HG03159 (cell line): ENCODE data around the gene EXOC4.
"Not testable (repeated sequence)": the region's sequence is repeated elsewhere in the genome, so short reads cannot be mapped to it uniquely, and the experiment has no call there.

Experiments used
- ATAC-seq: cut with Tn5 transposase; IDR thresholded peaks from one replicate; pipeline ENCODE4 v1.9.1; 2021; ENCODE audit warnings: mild to moderate bottlenecking, moderate library complexity; ENCODE audit not compliant: unreplicated experiment

Gene EXOC4

GRCh38 chr7:133606991-133607390 is 354.1 kb downstream of the EXOC4 start:
- ATAC-seq, result no peak

DNA sequence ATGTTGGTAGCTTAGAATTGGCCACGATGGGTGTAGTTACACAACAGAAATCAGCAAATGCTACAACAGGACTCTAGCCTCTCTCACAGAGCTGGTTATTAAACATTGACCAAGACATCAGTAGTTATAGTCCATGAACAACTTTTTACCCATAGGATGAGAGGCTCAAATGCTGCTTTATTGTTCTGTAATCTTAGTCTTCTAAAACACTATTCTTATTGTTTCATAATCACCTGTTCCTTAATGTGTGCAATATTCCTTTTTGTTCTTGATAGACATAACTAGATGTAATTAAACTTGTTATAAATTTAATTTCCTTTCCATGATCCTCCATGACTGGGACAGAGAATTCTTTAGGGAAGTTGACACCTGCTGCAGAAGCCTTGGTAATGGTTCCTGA is 356.9 kb downstream of the EXOC4 start:
- ATAC-seq, result no peak

DNA sequence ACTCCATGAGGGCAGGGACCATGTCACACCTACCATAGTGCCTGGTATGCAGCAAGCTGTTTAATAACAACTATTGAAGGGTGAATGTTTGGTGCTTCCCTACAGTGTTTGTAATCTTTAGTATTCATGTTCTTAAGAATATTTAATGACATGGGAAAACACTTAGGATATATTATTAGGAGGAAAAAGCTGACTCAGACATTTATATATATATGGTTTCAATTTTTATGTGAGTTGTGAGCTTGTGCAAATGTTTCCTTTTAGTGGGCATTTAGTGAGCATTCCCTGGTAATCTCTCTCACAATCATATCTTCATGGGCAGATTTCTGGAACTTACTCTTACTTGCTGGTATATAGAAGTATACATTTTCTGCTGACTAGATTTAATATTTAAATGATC is 359.1 kb downstream of the EXOC4 start:
- no peak for ATAC-seq

DNA sequence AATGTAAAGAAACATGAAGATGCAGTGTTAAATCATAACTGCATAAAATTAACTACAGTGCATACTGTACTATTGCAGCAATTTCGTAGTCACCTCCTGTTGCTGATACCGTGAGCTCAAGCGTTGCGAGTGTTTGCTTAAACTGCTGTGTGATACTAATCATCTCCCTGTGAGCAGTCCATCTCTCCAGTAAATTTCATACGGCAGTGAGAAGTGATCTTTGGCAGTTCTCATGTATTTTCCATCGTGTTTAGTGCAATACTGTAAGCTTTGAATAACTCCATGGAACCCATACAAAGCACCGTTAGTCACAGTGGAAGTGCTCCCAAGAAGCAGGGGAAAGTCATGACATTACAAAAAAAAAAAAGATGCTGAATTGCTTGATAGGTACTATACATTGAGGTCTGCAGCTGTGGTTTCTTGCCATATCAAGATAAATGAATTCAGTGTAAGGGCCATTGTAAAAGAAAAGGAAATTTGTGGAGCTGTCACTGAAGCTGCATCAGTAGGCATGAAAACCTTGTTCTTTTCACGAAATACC is 360.4 kb downstream of the EXOC4 start:
- no peak for ATAC-seq

GRCh38 chr7:133614251-133614650 is 361.4 kb downstream of the EXOC4 start:
- ATAC-seq, result no peak

DNA sequence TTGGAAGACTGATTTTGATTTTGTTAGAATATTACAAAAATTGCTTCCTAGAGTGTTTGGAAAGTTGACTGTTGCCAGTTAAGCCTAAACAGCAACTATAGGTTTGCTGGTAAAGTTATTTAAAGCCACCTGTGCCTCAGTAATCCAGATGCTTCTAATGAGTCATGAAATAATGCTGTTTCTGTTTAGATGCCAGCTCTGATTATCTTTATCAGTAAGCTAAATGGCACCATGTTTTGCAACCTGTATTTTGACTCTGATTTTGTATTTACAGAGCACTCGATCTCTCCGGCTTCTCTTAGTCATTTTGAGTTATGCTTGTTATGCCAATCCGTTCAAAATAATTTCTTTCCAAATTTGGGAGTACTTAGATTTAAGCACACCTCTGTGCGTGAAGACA is 366.1 kb downstream of the EXOC4 start:
- no peak for ATAC-seq

- ATAC-seq, result no peak
Measured at GRCh38 chr7:133619491-133619890, 366.6 kb downstream of the EXOC4 start.

DNA sequence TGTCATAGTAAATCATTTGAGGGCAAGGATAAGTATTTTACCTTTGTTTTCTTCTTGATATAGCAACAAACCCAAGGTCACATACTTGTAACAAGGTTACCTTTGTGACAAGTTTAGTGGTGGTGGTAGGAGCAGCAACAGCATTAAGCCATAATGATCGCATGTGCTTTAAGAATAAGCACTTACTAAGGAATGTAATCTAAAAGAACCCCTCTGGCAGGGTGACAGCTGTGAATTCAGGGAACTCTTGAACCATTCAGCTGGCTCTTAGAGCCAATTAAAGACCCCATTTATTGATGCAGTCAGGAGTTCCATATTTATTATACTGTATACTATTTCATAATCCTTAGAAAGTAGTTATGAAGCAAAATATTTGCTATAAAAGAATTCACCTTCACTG is 370.8 kb downstream of the EXOC4 start:
- ATAC-seq, result no peak

- no peak for ATAC-seq
Measured at GRCh38 chr7:133625046-133625445, 372.2 kb downstream of the EXOC4 start.

GRCh38 chr7:133629701-133630100 is 376.8 kb downstream of the EXOC4 start:
- no peak for ATAC-seq

- ATAC-seq, result no peak
Measured at GRCh38 chr7:133633055-133633454, 380.2 kb downstream of the EXOC4 start.

DNA sequence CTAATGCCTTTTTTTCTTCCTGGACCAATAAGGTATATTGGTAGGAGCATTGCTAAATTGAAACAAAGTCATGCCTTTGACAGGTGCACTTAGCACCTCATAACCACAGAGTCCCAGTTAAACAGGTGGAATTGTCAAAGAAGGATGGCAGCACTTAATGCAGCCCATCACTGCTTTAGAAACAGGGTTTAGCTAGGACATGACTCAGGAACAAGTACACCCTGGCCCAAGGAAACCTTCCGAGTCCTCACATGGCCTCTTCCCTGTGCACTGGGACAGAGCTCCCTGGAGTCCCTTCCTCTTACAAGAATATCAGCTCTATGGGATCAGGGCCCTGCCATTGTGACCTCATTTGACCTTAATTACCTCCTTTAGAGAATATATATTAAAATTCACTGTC is 382.7 kb downstream of the EXOC4 start:
- ATAC-seq, result no peak

DNA sequence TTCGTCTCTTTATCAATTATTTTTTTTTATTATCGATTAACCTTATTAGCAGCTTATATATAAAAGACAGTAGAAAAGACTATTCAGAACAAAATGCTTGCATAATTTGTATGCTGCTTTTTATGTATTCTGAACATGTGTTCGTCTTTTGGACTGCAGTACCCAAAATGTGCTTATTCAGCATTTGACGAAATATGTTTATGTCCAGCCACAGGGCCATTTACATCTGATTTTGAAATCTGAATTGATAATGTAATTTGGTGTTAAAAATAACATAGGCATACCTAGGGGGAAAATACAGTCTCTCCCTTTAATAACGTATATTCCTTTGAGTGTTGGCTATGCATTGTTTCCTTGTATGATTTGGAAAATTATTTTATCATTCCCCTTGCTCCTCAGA is 386.0 kb downstream of the EXOC4 start:
- no peak for ATAC-seq

DNA sequence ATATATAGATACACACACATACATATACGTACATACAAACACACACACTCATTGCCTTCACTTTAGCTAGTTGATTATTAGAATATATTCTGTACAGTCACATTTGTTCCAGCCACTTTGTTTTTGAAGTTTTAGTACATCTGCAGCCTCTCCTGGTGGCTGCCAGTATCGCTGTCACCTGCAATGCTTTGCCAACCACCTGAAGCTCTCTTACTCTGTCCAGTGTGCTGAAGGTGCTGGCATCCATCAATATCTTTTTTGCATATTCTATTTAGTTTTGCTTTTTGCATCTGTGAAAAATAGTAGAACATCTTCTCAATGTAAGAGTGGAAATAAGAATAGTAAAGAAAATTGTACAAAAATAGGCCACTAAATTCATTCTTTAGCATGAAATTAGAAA is 388.6 kb downstream of the EXOC4 start:
- no peak for ATAC-seq

DNA sequence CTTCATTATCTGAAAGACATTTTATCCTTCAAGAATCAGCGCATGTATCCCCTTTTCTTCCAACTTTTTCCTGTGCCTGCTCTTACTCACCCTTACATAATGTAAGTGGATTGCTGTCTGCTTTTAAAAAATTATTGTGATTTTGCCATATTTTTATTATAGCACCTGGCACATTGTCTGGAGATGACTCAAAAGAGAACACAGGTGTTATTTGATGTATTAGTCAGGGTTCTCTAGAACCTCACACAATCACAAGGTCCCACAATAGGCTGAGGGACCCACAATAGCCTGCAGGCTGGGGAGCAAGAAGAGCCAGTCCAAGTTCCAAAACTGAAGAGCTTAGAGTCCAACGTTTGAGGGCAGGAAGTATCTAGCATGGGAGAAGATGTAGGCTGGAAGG is 390.0 kb downstream of the EXOC4 start:
- ATAC-seq, result no peak

GRCh38 chr7:133643652-133644051 is 390.8 kb downstream of the EXOC4 start:
- ATAC-seq, result not testable (repeated sequence)

GRCh38 chr7:133645884-133646391 is 393.1 kb downstream of the EXOC4 start:
- no peak for ATAC-seq

DNA sequence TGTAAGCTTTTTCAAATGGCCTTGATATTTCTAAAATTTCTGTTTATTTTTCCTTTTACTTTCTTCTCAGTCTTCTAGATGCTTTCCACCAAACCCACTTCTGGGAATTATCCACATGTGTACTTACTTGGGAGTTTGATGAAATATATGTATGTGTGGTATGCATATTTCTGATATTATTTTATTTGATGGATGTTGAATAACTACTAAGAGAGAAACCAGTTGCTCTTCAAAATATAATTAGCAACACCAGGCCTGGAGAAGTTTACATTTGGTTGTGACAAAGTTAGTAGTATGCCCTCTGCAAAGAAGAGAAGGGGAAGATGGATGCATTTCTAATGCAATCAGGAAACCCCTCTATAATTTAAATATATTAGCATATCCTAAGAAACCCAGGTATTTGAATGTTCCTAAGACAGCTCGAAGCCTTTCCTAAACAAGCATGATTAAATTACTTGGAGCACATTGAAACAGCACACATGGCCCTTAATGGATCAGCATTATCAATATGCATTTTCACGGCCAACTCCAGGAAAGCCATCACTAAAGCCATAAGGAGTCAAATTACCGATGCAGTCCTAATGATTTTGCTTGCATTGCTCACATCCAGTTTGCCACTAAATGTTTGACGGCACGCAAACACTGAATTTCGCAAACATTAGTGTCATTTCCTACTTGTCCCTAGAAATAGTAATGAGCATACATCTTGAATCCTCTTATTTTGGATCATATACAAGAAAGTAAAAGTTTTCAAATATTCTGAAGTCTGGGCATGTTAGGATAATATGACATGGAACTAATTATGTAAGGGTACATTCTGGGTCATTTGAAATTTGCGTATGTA is 393.8 kb downstream of the EXOC4 start:
- ATAC-seq, result no peak

GRCh38 chr7:133649593-133649992 is 396.7 kb downstream of the EXOC4 start:
- ATAC-seq, result no peak

DNA sequence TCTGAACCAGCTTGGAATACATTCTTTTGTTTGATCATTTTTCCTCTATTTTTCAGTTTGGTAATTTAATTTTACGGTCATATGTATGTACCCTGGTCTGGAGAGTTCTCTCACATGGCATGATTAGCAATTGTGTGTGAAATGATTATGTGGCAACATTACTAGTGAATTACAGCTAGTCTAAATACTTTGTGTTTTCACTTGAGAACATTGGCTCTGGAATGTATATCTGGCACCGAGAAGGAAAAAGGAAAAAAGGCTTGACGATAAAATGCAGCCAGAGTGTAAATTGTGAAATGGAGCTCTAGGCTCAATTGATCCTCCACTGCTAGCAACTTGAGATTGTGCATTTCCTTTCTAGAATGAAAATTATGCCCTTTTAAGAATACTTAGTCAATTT is 397.2 kb downstream of the EXOC4 start:
- no peak for ATAC-seq

DNA sequence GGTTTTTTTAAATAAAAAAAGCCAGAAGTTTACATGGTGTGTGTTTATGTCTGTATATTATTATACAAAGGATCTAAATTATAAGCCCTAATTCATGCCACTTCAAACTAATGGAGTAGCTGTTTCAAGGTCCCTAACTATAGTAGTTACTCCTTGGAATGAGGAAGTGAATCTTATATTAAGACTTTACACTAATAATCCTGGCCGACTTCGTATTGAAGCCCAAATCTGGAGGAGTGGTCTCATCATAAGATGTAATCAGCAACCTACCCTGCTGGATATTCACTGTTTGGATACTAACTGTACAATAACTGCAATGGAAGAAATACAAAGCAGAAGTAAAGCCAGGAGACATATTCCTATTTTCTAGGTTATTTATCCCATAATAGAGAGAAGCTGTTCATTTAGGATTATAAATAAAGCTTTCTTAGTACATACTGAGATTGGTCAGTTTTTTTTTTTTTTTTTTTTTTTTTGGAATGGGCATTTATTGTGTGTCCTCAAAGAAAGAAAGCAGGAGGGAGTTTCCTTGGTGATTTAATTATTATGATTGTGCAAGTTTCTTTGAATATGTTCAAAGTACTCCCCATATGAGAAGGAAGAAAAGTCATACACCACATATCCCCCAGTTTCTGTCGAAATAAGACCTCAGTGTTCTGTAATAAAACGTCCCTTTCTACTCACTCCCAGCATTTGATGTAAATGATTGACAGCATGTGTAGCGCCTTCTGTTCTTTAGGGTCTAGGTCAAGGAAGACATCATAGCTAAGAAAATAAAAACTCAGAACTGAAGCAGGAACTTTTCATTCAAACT is 397.8 kb downstream of the EXOC4 start:
- ATAC-seq, result no peak

DNA sequence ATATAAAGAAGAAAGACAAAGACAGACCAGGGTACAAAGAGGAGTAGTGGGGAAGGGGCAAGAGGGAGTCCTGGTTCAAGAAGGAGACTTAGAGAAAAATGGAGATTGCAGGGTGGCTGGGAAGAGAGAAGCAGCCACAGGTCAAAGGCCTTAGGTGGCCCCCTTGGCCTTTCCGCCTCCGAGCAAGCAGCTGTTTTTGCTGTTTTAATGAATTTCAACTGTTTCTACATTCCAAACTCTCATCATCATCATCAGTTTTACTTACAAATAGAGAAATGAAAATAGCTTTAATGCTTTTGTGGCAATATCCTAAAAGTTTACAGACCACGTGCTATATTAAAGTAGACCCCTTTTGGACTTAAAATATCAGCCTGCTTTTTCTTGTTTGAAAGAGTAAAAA is 399.7 kb downstream of the EXOC4 start:
- ATAC-seq, result no peak
